Parathyroid adenoma (tissue), 2 donors: Measurements from ENCODE around the gene WWOX.

Experiments
- H2AFZ ChIP-seq: fragments of 300-600 bp; sonication (generic); one replicate; pipeline ENCODE4 v1.7.0; 2017; ENCODE audit warnings: antibody characterized with exemption, mild to moderate bottlenecking
- H3K27ac ChIP-seq: fragments of 300-600 bp; sonication (generic); one replicate; pipeline ENCODE4 v1.7.0; 2017
- H3K27me3 ChIP-seq: fragments of 300-600 bp; sonication (generic); one replicate; pipeline ENCODE4 v1.7.0; 2017; ENCODE audit warnings: low read length; ENCODE audit not compliant: control insufficient read depth, insufficient read depth
- H3K36me3 ChIP-seq: fragments of 300-600 bp; sonication (generic); one replicate; pipeline ENCODE4 v1.7.0; 2017; ENCODE audit warnings: low read length; ENCODE audit not compliant: control insufficient read depth, insufficient read depth
- H3K4me1 ChIP-seq: fragments of 300-600 bp; sonication (generic); one replicate; pipeline ENCODE4 v1.7.0; 2017; ENCODE audit warnings: control low read depth
- H3K4me2 ChIP-seq: fragments of 300-600 bp; sonication (generic); one replicate; pipeline ENCODE4 v1.7.0; 2017; ENCODE audit warnings: low read length
- H3K4me3 ChIP-seq: fragments of 300-600 bp; sonication (generic); one replicate; pipeline ENCODE4 v1.7.0; 2017; ENCODE audit warnings: low read depth, low read length
- H3K79me2 ChIP-seq: fragments of 300-600 bp; sonication (generic); one replicate; pipeline ENCODE4 v1.7.0; 2017; ENCODE audit warnings: control low read depth
- H3K9ac ChIP-seq: fragments of 300-600 bp; sonication (generic); one replicate; pipeline ENCODE4 v1.7.0; 2017; ENCODE audit warnings: mild to moderate bottlenecking
- H3K9me3 ChIP-seq: fragments of 300-600 bp; sonication (generic); one replicate; pipeline ENCODE4 v1.7.0; 2017; ENCODE audit warnings: low read length; ENCODE audit not compliant: control insufficient read depth
- TF ChIP-seq, protein P1 (sequence below): fragments of 300-600 bp; sonication (generic); IDR thresholded peaks from one replicate; pipeline ENCODE4 v1.7.0; 2017; ENCODE audit warnings: antibody characterized with exemption, mild to moderate bottlenecking
- donor health status: primary hyperparathyroidism.

Gene WWOX

DNA sequence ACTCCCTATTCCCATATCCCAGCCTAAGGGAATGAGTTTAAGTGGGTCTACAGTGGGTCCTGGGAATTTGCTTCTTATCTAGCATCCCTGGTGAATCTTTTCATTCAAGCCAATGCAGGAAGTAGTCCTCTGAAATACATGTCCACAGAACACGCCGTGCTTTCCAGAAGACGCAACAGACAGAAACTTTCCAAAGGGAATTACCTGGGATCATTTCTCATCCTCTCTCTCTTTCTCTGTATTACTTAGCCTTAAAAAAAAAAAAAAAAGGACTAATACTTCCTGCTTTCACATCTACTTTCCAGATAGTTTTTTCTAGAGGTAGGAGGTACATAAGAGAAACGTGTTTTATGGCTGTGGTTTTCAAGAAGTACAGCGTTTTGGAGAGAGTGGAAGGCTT, 1002.0 kb downstream of the WWOX start:
- Histone ChIP-seq H3K4me1 (no peaks in the 10 kb centered on the region), H3K9me3 (no peaks in the 10 kb centered on the region), H3K4me2 (no peak overlapping the region), H3K36me3 (no peaks in the 10 kb centered on the region), H3K9ac (no peak overlapping the region), H3K27ac (no peak overlapping the region), H3K27me3 (no peaks in the 10 kb centered on the region), H3K4me3 (no peak overlapping the region), H3K79me2 (no peaks in the 10 kb centered on the region), H2AFZ (no peak overlapping the region)
- TF ChIP-seq, protein P1, sequence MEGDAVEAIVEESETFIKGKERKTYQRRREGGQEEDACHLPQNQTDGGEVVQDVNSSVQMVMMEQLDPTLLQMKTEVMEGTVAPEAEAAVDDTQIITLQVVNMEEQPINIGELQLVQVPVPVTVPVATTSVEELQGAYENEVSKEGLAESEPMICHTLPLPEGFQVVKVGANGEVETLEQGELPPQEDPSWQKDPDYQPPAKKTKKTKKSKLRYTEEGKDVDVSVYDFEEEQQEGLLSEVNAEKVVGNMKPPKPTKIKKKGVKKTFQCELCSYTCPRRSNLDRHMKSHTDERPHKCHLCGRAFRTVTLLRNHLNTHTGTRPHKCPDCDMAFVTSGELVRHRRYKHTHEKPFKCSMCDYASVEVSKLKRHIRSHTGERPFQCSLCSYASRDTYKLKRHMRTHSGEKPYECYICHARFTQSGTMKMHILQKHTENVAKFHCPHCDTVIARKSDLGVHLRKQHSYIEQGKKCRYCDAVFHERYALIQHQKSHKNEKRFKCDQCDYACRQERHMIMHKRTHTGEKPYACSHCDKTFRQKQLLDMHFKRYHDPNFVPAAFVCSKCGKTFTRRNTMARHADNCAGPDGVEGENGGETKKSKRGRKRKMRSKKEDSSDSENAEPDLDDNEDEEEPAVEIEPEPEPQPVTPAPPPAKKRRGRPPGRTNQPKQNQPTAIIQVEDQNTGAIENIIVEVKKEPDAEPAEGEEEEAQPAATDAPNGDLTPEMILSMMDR, result no peak

DNA sequence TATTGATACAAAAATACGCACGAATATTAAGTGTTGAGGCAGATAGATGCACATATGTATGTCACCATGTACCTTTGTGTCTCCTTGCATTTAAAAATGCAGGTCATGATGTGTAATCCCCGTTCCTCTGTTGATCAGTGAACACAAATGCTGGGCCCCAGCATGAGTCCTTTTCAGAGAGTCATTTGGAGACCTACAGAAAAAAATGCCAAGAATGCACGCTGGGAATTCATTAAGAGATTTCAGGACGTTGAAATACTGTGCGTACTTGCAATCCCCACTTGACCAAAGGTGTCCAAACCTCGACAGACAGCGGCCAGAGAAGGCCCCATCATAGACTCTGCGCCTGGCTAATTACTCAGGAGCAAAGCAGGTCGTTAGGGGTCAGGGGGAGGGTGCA, 1005.1 kb downstream of the WWOX start:
- Histone ChIP-seq H3K4me3 (no peak overlapping the region), H3K4me2 (no peak overlapping the region), H2AFZ (no peak overlapping the region), H3K27ac (no peak overlapping the region), H3K36me3 (no peaks in the 10 kb centered on the region), H3K79me2 (no peaks in the 10 kb centered on the region), H3K9me3 (no peaks in the 10 kb centered on the region), H3K27me3 (no peaks in the 10 kb centered on the region), H3K4me1 (no peaks in the 10 kb centered on the region), H3K9ac (no peak overlapping the region)
- TF ChIP-seq, protein P1, result no peak

DNA sequence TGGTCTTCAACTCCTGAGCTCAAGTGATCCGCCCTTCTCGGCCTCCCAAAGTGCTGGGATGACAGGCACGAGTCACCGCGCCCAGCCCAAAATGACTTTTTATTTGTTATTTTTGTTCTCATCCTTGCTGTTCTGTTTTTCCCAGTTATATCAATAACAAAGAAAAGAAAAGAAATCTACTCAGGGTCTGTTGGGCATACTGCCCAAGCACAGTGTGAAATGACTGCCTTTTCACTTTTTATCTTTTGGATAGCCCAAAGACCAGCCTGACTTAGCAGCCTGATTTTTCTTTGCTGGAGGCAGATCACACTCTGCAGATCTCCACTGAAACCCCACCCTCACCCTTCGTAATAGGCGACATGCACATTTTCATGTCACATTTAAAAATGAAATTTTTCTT, 1007.8 kb downstream of the WWOX start:
- Histone ChIP-seq H3K9me3 (no peaks in the 10 kb centered on the region), H3K27ac (no peak overlapping the region), H3K27me3 (no peaks in the 10 kb centered on the region), H3K4me1 (no peaks in the 10 kb centered on the region), H3K4me3 (no peak overlapping the region), H3K4me2 (no peak overlapping the region), H3K36me3 (no peaks in the 10 kb centered on the region), H3K79me2 (no peaks in the 10 kb centered on the region), H3K9ac (no peak overlapping the region), H2AFZ (no peak overlapping the region)
- TF ChIP-seq, protein P1, result no peak

DNA sequence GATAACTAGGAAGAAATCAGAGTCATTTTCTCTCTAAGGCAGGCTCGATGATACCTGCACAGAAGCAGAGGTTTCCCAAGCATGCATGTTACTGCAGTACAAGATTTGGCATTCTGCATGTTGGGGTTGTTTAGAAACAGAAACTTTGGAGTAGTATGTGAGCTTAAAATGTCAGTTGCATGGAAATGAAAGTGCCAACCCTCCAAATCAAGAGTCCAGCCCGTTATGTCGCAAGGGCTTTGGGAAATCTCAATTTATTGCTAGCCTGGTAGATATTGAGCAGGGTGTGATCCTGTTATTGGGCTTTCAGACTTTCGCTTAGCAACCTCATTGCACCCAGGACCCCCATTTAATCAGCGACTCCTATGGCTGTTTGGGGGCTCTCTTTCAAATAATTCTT, 1010.3 kb downstream of the WWOX start:
- Histone ChIP-seq H3K36me3 (no peaks in the 10 kb centered on the region), H2AFZ (no peak overlapping the region), H3K27ac (no peak overlapping the region), H3K9ac (no peak overlapping the region), H3K4me3 (no peak overlapping the region), H3K9me3 (no peaks in the 10 kb centered on the region), H3K4me2 (no peak overlapping the region), H3K4me1 (no peaks in the 10 kb centered on the region), H3K79me2 (no peaks in the 10 kb centered on the region), H3K27me3 (no peaks in the 10 kb centered on the region)
- TF ChIP-seq, protein P1, result no peak

DNA sequence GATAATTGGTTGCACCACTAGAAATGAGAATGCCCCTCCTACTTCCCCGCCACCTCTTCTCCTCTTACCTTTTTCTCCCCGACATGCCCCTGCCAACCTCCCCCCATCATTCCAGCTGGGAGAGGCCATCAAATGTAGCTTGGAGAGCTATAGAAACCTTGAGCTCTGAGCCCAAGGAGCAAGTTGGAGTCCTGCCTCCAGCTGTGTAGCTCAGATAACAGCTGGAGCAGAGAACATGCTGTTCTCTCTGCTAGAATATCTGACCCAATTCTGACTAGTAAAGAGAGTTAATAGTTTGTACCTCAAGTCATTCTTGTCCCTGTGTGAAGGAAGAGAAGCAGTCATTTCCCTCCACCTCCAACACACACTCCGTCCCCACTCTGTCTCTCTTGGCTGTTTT, 1010.8 kb downstream of the WWOX start:
- Histone ChIP-seq H3K27ac (no peak overlapping the region), H3K4me3 (no peak overlapping the region), H3K79me2 (no peaks in the 10 kb centered on the region), H3K36me3 (no peaks in the 10 kb centered on the region), H3K4me2 (no peak overlapping the region), H2AFZ (no peak overlapping the region), H3K9me3 (no peaks in the 10 kb centered on the region), H3K27me3 (no peaks in the 10 kb centered on the region), H3K4me1 (no peaks in the 10 kb centered on the region), H3K9ac (no peak overlapping the region)
- TF ChIP-seq, protein P1, result no peak
